ENCODE data around the gene SLC4A4.

Gene SLC4A4

GRCh38 chr4:71417150-71417549, 78.3 kb downstream of the SLC4A4 start:
- no peak for DNase-seq

- DNase-seq = no peak
Observed at GRCh38 chr4:71426381-71427042, 87.7 kb downstream of the SLC4A4 start.

- no peak for DNase-seq
Observed at GRCh38 chr4:71429106-71429505, 90.3 kb downstream of the SLC4A4 start.

- DNase-seq = no peak
Observed at GRCh38 chr4:71429962-71430361, 91.1 kb downstream of the SLC4A4 start.

- DNase-seq = no peak
Observed at GRCh38 chr4:71430609-71431008, 91.8 kb downstream of the SLC4A4 start.

- no peak for DNase-seq
Observed at GRCh38 chr4:71440612-71441011, 101.8 kb downstream of the SLC4A4 start.

- no peak for DNase-seq
Observed at GRCh38 chr4:71441186-71442169, 102.7 kb downstream of the SLC4A4 start.

- DNase-seq = no peak
Observed at GRCh38 chr4:71442336-71442735, 103.5 kb downstream of the SLC4A4 start.

- DNase-seq = no peak
Observed at GRCh38 chr4:71444395-71444794, 105.6 kb downstream of the SLC4A4 start.

- DNase-seq = no peak
Observed at GRCh38 chr4:71445811-71446210, 107.0 kb downstream of the SLC4A4 start.

- no peak for DNase-seq
Observed at GRCh38 chr4:71446479-71447081, 107.8 kb downstream of the SLC4A4 start.

- DNase-seq = no peak
Observed at GRCh38 chr4:71449040-71449439, 110.2 kb downstream of the SLC4A4 start.

- DNase-seq = no peak
Observed at GRCh38 chr4:71449878-71450277, 111.1 kb downstream of the SLC4A4 start.

- DNase-seq = no peak
Observed at GRCh38 chr4:71453531-71453930, 114.7 kb downstream of the SLC4A4 start.

- DNase-seq = no peak
Observed at GRCh38 chr4:71456841-71457240, 118.0 kb downstream of the SLC4A4 start.

- no peak for DNase-seq
Observed at GRCh38 chr4:71460371-71460770, 121.6 kb downstream of the SLC4A4 start.

- no peak for DNase-seq
Observed at GRCh38 chr4:71461422-71461821, 122.6 kb downstream of the SLC4A4 start.

GRCh38 chr4:71466775-71467174, 128.0 kb downstream of the SLC4A4 start:
- no peak for DNase-seq

GRCh38 chr4:71468116-71468710, 129.4 kb downstream of the SLC4A4 start:
- DNase-seq = no peak

- no peak for DNase-seq
Observed at GRCh38 chr4:71469541-71469940, 130.7 kb downstream of the SLC4A4 start.

- no peak for DNase-seq
Observed at GRCh38 chr4:71470524-71470923, 131.7 kb downstream of the SLC4A4 start.

GRCh38 chr4:71472946-71473345, 134.1 kb downstream of the SLC4A4 start:
- DNase-seq = no peak

- DNase-seq = no peak
Observed at GRCh38 chr4:71473541-71474240, 134.9 kb downstream of the SLC4A4 start.

Measured in stimulated activated CD4-positive, alpha-beta T cell treated with anti-CD3 and anti-CD28 coated beads, Interleukin-12 subunit alpha, Interleukin-12 subunit beta, amount 100 ng/mL, for 4 hours (primary cell).